Epithelial cell of proximal tubule (primary cell): ENCODE measurements around the gene CMTM3. TPM values are rescaled to one million over a fixed set of nuclear protein-coding genes. Genes with fewer than 3 reads are reported as not detected.
"Not testable (repeated sequence)": the region's sequence is repeated elsewhere in the genome, so short reads cannot be mapped to it uniquely, and the experiment has no call there.

Source experiments
- DNase-seq: peaks from one replicate; pipeline ENCODE4 v3.0.0-alpha.2; 2011; ENCODE audit warnings: low read depth
- H3K4me3 ChIP-seq: 2 replicates; pipeline ENCODE4 v1.5.1; 2011; ENCODE audit warnings: low read depth, mild to moderate bottlenecking, low read length
- total RNA-seq: library from RNA; depleted of rRNA; stranded (reverse); fragments of >200 nt; gene quantifications from 2 replicates; pipeline ENCODE4 v1.2.3, GENCODE V29; 2015
- TF ChIP-seq, protein P1 (sequence below): conservative IDR thresholded peaks from 2 replicates; pipeline ENCODE4 v1.5.1; 2012; ENCODE audit warnings: low read depth, mild to moderate bottlenecking, low read length

CMTM3 gene
- total RNA-seq, 1 donor from 2014 or later = 122 TPM

DNA sequence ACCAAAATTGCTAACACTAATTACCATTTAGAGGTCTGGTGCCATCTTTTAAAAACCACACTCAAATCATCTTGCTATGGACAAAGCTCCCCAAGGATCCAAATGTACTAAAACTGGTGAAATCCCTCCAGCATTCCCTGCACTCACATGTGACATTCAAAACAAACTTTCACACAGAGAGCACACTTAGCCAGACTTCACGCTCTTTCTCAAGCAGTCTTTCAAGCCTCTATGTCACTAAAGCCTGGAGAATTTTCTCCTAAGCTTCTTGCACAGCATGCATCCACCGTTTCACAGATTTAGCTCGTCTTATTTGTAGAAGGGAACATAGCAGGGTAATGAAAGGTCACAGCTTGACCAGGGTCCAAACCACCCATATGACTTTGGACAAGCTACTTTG, 19.3 kb downstream of the CMTM3 start:
- TF ChIP-seq, protein P1, sequence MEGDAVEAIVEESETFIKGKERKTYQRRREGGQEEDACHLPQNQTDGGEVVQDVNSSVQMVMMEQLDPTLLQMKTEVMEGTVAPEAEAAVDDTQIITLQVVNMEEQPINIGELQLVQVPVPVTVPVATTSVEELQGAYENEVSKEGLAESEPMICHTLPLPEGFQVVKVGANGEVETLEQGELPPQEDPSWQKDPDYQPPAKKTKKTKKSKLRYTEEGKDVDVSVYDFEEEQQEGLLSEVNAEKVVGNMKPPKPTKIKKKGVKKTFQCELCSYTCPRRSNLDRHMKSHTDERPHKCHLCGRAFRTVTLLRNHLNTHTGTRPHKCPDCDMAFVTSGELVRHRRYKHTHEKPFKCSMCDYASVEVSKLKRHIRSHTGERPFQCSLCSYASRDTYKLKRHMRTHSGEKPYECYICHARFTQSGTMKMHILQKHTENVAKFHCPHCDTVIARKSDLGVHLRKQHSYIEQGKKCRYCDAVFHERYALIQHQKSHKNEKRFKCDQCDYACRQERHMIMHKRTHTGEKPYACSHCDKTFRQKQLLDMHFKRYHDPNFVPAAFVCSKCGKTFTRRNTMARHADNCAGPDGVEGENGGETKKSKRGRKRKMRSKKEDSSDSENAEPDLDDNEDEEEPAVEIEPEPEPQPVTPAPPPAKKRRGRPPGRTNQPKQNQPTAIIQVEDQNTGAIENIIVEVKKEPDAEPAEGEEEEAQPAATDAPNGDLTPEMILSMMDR = no peak
- no peak for DNase-seq
- H3K4me3 ChIP-seq = no peak overlapping the region

DNA sequence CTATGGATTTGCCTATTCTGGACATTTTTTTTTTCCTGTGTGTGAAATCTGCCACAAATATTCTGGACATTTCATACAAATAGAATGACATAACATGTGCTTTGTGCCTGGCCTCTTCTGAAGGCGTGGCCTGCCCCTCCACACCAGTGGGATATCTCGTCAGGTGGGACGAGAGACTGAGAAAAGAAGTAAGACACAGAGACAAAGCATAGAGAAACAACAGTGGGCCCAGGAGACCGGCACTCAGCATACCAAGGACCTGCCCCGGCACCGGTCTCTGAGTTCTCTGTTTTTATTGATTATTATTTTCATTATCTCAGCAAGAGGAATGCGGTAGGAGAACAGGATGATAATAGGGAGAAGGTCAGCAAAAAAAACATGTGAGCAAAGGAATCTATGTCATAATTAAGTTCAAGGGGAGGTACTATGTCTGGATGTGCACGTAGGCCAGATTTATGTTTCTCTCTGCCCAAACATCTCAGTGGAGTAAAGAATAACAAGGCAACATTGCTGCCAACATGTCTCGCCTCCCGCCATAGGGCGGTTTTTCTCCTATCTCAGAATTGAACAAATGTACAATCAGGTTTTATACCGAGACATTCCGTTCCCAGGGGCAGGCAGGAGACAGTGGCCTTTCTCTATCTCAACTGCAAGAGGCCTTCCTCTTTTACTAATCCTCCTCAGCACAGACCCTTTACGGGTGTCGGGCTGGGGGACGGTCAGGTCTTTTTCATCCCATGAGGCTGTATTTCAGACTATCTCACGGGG, 23.3 kb downstream of the CMTM3 start:
- not testable (repeated sequence) for DNase-seq, H3K4me3 ChIP-seq

DNA sequence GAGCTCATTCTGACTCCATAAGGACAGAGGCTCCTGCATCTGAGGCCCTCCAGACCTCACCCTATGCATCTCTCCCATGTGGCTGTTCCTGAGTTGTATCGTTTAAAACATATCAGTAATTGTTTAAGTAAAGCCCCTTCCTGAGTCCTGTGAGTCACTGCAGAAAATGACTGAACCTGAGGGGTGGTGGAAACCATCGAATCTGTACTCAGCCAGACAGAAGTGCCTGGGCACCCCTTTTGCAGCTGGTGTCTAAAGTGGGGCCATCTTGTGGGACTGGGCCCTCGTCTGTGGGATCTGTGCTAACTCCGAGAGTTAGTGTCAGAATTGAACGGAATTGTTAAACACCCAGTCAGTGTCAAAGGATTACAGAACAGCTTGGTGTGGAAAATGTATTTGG, 25.4 kb downstream of the CMTM3 start:
- no peak overlapping the region for H3K4me3 ChIP-seq
- no peak for DNase-seq
- TF ChIP-seq, protein P1 = no peak

DNA sequence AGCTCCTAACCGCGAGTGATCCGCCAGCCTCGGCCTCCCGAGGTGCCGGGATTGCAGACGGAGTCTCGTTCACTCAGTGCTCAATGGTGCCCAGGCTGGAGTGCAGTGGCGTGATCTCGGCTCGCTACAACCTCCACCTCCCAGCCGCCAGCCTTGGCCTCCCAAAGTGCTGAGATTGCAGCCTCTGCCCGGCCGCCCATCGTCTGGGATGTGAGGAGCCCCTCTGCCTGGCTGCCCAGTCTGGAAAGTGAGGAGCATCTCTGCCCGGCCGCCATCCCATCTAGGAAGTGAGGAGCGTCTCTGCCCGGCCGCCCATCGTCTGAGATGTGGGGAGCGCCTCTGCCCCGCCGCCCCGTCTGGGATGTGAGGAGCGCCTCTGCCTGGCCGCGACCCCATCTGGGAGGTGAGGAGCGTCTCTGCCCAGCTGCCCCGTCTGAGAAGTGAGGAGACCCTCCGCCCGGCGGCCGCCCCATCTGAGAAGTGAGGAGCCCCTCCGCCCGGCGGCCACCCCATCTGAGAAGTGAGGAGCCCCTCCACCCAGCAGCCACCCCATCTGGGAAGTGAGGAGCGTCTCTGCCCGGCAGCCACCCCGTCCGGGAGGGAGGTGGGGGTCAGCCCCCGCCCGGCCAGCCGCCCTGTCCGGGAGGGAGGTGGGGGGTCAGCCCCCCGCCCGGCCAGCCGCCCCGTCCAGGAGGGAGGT, 26.2 kb downstream of the CMTM3 start:
- not testable (repeated sequence) for H3K4me3 ChIP-seq, DNase-seq

DNA sequence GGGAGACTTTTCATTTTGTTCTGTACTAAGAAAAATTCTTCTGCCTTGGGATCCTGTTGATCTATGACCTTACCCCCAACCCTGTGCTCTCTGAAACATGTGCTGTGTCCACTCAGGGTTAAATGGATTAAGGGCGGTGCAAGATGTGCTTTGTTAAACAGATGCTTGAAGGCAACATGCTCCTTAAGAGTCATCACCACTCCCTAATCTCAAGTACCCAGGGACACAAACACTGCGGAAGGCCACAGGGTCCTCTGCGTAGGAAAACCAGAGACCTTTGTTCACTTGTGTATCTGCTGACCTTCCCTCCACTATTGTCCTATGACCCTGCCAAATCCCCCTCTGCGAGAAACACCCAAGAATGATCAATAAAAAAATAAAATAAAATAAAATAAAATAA, 27.1 kb downstream of the CMTM3 start:
- not testable (repeated sequence) for H3K4me3 ChIP-seq, DNase-seq

DNA sequence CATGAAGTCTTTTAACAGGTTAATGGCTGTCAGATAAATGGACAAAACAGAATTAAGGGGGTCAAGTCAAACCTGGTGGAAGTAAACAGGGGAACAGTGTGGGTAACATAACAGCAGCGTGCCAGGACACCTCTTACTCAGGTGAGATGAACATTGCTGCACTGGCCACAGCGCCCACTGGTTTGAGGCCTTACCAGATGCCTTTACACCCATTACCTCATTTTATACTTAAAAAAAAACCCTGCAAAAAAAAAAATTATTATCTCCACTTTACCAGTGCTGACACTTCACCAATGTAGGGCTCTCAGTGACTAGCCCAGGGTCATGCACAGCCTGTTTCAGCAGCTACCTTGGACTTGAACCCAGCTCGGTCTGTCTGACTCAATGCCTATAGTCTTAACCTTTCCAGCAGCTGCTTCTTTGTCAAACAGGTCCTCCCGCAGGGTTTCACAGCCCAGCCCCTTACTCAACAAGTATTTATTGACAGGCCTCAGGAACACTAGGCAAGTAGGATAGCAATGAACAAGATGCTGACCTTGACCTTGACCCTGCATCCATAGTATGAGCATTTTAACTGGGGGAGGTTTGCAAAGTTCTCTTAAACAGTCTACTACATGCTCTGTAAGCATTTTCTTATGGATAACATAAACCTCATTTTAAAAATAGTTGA, 30.2 kb downstream of the CMTM3 start:
- TF ChIP-seq, protein P1 = no peak
- no peak overlapping the region for H3K4me3 ChIP-seq
- DNase-seq = no peak

DNA sequence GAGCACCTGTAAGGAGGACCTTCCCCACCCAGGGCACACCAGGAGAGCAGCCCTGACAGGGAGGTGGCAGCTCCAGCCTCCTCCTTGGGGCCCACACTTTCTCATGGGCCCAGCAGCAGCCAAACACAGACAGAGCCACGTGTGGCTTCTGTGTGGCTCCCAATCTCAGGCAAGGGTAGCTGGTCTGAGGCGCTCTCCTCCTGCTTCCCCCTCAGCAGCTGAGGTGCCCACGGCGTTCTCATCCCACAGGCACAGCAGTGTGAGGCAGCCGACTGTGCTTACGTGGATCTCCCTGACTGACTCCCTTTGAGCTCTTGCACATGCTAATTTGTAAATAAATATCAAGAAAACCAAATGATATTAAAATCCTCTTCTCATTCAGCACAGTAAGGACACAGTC, 30.9 kb downstream of the CMTM3 start:
- no peak overlapping the region for H3K4me3 ChIP-seq
- DNase-seq = no peak
- TF ChIP-seq, protein P1 = no peak

DNA sequence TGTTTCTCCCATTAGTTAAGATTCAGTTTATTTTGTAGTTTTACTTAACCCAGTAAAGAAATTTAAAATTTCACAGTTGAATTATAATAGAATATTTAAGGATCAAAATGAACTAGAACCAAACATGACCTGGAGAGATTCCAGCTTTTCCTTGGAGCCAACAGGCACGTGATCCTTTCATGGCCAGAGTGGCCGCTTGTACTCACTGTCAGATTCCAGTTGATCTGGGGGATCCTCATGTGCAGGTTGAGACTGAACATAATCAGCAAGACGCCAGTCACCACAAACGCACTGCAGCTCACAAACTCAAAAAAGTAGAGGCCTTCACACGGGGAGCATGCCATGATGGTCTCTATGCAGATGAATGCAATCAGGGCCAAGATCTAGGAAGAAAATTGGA, 31.7 kb downstream of the CMTM3 start:
- TF ChIP-seq, protein P1 = no peak
- DNase-seq = no peak
- no peak overlapping the region for H3K4me3 ChIP-seq
